ENCODE data around the gene APOC1. TPM values are rescaled to one million over a fixed set of nuclear protein-coding genes. Genes with fewer than 3 reads are reported as not detected.
"Not testable (repeated sequence)": the region's sequence is repeated elsewhere in the genome, so short reads cannot be mapped to it uniquely, and the experiment has no call there.

Gene APOC1
- total RNA-seq, 1 donor from 2014 or later, result 5.3 TPM

GRCh38 chr19:44889830-44890365 is 24.5 kb upstream of the APOC1 start:
- no peak for DNase-seq

- DNase-seq, result peak; percentile 100
These were observed 23.9 kb upstream of the APOC1 start for GRCh38 chr19:44890366-44891015.

GRCh38 chr19:44891016-44891882 is 23.2 kb upstream of the APOC1 start, which contains the start of gene TOMM40:
TOMM40 (plus strand) TSS chr19:44891254; CDS start chr19:44891416, 162 bp downstream.
- no peak for DNase-seq

- DNase-seq, result no peak
These were observed 21.5 kb upstream of the APOC1 start for GRCh38 chr19:44892932-44893331.

- no peak for DNase-seq
These were observed 20.9 kb upstream of the APOC1 start for GRCh38 chr19:44893332-44894051.

- DNase-seq, result no peak
These were observed 20.4 kb upstream of the APOC1 start for GRCh38 chr19:44894052-44894400.

GRCh38 chr19:44894946-44895345 is 19.5 kb upstream of the APOC1 start:
- DNase-seq, result no peak

- no peak for DNase-seq
These were observed 16.6 kb upstream of the APOC1 start for GRCh38 chr19:44897835-44898234.

GRCh38 chr19:44900328-44901244 is 13.8 kb upstream of the APOC1 start:
- DNase-seq, result no peak

- DNase-seq, result no peak
These were observed 11.2 kb upstream of the APOC1 start for GRCh38 chr19:44903216-44903601.

GRCh38 chr19:44903602-44904425 is 10.6 kb upstream of the APOC1 start:
- no peak for DNase-seq

- DNase-seq, result no peak
These were observed 9.9 kb upstream of the APOC1 start for GRCh38 chr19:44904426-44904994.

- no peak for DNase-seq
These were observed 8.8 kb upstream of the APOC1 start, which contains the start of gene APOE for GRCh38 chr19:44905437-44906160. APOE (plus strand) TSS chr19:44905796; CDS start chr19:44906625, 829 bp downstream.

- no peak for DNase-seq
These were observed 6.8 kb upstream of the APOC1 start for GRCh38 chr19:44907613-44908012.

- no peak for DNase-seq
These were observed 6.2 kb upstream of the APOC1 start for GRCh38 chr19:44908074-44908835.

GRCh38 chr19:44908836-44909261 is 5.6 kb upstream of the APOC1 start:
- no peak for DNase-seq

- DNase-seq, result no peak
These were observed 4.6 kb upstream of the APOC1 start for GRCh38 chr19:44909775-44910174.

GRCh38 chr19:44911896-44912295 is 2.5 kb upstream of the APOC1 start:
- not testable (repeated sequence) for DNase-seq

GRCh38 chr19:44912854-44913253 is 1.6 kb upstream of the APOC1 start:
- peak; percentile 66 for DNase-seq
